Dedifferentiated amniotic fluid mesenchymal stem cell (primary cell): ENCODE data around the gene OXGR1.

Experiments used
- DNase-seq: peaks from one replicate; pipeline ENCODE4 v3.0.0-alpha.2; 2016; ENCODE audit errors: extremely low spot score

Gene OXGR1

GRCh38 chr13:96963786-96964475, 30.3 kb downstream of the OXGR1 start:
- no peak for DNase-seq

- no peak for DNase-seq
Observed at GRCh38 chr13:96960379-96960778, 33.9 kb downstream of the OXGR1 start.

GRCh38 chr13:96958286-96958891, 35.9 kb downstream of the OXGR1 start:
- peak; percentile 60 for DNase-seq

- DNase-seq = no peak
Observed at GRCh38 chr13:96952595-96952994, 41.7 kb downstream of the OXGR1 start.

GRCh38 chr13:96948127-96948526, 46.1 kb downstream of the OXGR1 start:
- no peak for DNase-seq

GRCh38 chr13:96947343-96947910, 46.8 kb downstream of the OXGR1 start:
- DNase-seq = no peak

GRCh38 chr13:96946709-96947311, 47.5 kb downstream of the OXGR1 start:
- no peak for DNase-seq

GRCh38 chr13:96940961-96941360, 53.3 kb downstream of the OXGR1 start:
- DNase-seq = no peak

GRCh38 chr13:96935901-96936300, 58.4 kb downstream of the OXGR1 start:
- DNase-seq = no peak
